Pulmonary artery endothelial cell (primary cell): ENCODE data around the gene ZDHHC24. TPM values are rescaled to one million over a fixed set of nuclear protein-coding genes. Genes with fewer than 3 reads are reported as not detected.

Source experiments
- DNase-seq: peaks from one replicate; pipeline ENCODE4 v3.0.0-alpha.2; 2011; ENCODE audit warnings: low read depth, low spot score
- total RNA-seq: library from RNA; depleted of rRNA; stranded (reverse); fragments of >200 nt; gene quantifications from 2 replicates; pipeline ENCODE4 v1.2.3, GENCODE V29; 2014

The ZDHHC24 gene
- total RNA-seq, 1 donor from 2014 or later = 20.2 TPM

DNA sequence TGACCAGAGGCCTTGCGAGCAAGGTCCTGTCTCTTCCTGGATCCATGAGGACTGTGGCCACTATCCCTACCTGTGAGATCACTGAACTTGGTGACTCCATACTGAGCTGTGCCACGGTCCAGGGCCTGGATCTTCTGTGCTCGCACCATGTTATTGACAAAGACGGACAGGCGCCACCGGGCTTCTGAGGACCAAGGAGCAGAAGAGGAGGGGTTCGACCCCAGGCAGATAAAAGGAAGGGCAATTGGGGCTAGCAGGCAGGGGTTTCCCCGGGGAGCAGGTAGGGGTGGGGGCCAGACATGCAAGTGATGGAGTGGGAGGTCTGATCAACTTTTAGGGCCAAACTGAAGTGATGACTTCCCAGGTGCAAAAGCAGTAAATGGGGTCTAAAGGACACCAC, 20.4 kb upstream of the ZDHHC24 start:
- no peak for DNase-seq

DNA sequence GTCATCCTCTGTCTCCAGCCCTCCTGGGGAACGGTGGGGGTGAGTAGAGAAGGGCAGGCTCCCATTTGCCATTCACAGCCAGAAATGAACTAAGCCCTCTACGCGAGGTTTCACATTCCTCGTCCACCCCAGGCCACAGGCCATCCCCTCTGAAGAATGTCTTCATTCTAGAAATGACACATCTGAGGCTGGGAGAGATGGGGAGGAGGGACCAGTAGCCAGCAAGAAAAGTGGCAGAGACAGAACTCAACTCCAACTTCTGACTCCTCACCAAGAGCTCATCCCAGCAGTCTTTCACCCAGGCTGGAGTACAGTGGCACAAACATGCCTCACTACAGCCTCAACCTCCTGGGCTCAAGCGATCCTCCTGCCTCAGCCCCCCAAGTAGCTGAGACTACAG, 19.1 kb upstream of the ZDHHC24 start:
- DNase-seq = no peak

DNA sequence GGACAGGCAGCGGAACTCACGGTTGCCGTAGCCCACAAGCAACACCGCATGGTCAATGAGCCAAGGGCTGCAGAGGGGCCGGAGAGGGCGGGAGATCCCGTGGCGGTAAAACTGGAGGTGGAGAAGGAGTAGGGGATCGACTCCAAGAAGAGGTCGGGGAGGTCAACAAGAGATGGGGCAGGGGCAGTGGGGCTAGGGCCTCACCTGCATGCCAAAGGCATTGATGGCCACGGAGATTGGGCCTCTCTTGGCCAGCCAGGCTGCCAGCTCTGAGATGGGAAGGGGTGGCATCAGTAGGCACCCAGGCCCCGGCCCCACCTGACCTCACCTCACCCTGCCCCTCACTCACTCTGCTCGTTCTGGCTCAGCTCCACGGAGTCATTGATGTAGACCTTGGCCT, 18.7 kb upstream of the ZDHHC24 start:
- no peak for DNase-seq

DNA sequence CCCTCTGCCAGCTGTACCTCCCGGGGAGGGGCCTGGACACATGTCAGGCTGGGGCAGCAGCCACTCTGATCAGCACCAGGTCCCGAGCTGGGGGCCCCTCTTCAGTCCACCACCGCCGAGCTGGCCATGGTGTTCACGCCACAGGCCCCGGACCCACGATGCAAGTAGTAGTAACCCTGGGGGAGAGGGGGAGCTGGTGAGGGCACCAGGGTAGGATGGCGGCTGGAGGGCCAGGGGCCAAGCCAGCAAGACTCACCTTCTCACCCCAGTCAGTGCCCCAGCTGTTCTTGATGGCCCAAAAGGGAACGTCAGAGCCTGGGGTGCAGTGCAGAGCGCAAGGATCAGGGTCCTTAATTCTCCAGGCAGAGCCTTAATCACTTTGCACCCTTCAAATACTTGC, 18.0 kb upstream of the ZDHHC24 start:
- no peak for DNase-seq

DNA sequence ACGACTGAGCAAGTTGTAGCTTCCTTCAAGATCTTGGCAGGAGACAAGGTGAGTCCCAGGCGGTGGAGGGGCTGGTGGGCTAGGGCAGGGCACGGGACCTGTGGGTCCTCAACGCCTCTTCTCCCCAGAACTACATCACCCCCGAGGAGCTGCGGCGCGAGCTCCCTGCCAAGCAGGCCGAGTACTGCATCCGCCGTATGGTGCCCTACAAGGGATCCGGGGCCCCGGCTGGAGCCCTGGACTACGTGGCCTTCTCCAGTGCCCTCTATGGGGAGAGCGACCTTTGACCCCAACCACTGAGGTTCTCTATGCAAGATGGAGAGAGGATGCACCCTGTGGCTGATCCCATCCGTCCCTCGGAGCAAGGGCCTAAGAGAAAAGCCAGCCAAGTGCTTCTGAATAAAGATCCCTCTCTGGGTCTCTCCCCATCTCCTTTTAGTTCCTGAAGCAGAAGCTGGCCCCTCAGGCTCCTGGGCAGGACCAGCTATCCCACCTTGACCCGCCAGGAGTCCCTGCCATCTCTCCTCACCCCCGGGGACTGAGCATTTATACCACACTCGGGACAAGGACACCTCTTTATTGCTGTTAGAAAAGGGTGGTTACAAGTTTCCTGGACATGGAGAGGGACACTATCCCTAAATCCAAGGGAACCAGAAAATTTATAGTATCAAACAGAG, 17.2 kb upstream of the ZDHHC24 start:
- DNase-seq = no peak

DNA sequence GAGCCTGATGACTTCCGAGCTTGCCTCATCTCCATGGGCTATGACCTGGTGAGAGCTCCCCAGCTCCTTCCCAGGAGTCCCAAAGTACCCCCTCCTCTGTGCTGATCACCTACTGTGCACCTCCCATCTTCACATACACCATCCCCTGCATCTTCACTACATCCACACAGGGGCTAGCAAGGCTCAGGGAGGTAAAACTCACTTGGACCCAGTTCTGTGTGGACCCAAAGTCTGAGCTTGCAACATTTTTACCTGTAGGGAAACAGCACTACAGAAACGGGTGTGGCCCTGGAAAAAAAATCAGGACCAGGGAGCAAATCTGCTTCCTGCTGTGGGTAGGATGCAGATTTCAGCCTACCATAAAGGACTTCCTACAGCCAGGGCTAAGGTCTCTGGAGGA, 16.4 kb upstream of the ZDHHC24 start:
- no peak for DNase-seq

DNA sequence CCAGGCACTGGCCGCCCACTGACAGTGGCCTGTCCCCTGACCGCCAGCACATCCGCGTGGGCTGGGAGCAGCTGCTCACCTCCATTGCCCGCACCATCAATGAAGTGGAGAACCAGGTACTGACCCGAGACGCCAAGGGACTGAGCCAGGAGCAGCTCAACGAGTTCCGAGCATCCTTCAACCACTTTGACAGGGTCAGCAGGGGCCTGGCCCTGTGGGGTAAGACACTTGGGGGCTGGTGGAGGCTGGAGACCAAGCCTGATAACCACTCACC, 16.1 kb upstream of the ZDHHC24 start:
- DNase-seq = no peak

DNA sequence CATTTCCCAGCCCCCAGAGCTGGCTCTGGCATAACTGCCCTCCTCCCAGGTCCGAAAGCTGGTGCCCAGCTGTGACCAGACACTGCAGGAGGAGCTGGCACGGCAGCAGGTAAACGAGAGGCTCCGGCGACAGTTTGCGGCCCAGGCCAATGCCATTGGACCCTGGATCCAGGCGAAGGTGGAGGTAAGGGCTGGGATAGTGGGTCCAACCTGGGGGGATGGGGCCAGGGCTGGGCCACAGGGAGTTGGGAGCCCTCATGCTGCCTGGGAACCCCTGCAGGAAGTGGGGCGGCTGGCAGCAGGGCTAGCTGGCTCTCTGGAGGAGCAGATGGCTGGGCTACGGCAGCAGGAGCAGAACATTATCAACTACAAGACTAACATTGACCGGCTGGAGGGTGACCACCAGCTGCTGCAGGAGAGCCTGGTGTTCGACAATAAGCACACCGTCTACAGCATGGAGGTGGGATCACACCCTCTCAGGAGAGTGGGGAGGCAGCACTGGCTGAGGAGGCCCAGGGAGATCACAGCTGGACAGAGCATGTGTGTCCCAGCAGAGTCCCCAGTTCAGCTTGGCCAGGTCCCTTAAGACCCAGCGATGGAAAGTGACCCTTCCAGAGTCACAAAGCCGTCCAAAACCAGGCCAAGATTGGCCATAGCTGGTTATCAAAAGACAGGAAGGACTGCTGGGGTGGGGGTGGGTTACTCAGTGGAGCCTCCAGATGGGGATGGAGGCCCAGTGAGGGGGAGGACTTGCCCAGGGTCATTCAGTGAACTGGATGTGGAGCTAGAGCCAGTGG, 15.5 kb upstream of the ZDHHC24 start:
- no peak for DNase-seq

DNA sequence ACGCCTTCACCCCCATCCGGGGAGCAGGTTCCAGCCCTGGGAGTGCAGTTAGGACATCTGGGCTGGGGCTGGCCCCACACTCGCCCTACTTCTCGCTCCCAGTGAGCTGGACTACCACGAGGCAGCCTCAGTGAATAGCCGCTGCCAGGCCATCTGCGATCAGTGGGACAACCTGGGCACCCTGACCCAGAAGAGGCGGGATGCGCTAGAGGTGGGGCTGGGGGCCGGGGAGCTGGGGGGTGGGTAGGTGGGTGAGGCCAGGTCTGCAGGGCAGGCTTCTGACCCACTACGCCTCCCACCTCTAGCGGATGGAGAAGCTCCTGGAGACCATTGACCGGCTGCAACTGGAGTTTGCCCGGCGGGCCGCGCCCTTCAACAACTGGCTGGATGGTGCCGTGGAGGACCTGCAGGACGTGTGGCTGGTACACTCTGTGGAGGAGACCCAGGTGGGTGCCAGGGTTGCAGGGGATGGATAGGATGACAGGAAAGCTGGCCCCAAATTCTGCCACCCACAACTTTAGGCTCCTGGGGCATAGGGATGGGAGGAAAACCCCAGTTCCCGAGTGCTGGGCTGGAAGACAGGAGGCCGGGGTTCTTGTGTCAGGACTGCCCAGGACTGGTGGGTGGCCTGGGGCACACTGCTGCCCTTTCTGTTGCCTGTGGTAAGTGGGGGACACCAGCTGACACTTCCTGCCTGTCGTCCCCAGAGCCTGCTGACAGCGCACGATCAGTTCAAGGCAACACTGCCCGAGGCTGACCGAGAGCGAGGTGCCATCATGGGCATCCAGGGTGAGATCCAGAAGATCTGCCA, 14.2 kb upstream of the ZDHHC24 start:
- no peak for DNase-seq

DNA sequence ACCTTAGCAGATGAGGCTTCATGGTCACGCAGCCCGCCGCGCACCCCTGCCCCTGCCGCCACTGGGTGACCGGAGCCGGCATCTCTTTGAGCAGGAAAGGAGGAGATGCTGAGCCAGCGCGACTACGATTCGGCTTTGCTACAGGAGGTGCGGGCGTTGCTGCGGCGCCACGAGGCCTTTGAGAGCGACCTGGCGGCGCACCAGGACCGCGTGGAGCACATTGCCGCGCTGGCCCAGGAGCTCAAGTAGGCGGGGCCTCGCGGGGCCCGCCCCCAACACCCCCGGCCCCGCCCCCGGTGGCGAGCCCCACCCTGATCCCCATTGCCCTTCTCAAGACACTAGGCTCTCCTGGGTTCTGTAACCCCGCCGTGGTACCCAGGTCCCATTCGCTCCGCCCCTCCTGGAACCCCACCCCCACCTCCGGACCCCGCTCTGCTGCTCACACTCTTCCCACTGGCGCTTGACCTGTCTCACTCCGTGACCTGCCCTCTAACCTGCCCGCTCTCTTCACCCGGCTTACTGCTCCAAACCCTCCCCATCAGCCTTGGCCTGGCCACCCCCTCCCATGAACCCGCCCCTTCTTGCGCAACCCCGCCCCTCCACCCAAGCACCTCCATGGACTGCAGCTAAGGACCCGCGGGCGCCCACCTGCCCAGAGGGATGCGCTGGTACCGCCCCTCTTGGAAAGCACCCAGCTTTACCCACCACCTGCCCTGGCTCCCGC, 13.5 kb upstream of the ZDHHC24 start:
- no peak for DNase-seq

DNA sequence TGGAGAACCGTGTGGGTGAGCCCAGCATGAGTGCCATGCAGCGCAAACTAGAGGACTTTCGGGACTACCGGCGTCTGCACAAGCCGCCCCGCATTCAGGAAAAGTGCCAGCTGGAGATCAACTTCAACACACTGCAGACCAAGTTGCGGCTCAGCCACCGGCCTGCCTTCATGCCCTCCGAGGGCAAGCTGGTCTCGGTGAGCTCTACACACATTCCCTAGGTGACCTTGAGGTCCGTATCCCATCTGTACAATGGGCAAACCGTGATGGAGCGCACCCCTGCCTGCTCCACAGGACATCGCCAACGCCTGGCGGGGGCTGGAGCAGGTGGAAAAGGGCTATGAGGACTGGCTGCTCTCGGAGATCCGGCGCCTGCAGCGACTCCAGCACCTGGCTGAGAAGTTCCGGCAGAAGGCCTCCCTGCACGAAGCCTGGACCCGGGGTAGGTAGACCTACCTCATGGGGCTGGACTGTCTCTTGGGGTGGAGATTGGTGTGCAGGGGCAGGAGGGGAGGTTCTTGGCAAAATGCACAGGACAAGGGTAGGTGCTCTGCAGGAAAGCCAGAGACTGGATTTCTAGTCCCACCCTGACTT, 12.0 kb upstream of the ZDHHC24 start:
- no peak for DNase-seq

DNA sequence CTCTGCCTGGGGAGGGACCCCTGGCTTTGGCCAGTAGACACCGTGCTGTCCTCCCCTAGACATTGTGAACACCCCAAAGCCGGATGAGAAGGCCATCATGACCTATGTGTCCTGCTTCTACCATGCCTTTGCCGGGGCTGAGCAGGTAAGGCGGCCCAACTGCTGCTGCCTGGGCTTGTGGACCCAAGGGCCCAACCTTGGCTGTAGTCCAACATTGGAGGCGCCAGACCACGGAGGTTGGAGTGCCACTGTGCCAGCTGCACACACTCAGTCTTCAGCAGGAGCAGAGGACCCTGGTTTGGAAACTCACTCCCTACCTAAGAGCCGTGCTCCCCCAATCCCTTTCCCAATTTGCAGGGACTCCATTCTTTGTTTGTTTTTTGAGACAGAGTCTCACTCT, 10.2 kb upstream of the ZDHHC24 start:
- no peak for DNase-seq

DNA sequence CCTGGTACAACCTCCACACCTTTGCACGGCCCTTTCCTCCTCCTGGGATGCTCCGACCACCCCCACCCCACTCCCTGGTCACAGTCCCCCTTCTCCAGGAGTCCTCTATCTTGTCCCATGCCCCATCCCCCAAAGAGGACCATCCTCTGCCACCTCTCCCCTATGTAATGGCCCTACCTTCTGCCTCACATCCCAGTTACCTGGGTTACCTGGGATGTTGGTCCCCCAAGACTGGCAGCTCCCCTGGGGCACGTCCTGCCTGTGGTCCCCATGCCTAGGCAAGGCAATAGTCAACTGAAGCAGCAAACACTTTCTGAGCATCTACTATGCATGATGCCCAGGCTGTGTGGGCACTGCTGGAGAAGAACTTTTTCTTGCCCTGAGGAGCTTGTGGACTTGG, 9.6 kb upstream of the ZDHHC24 start:
- DNase-seq = no peak

DNA sequence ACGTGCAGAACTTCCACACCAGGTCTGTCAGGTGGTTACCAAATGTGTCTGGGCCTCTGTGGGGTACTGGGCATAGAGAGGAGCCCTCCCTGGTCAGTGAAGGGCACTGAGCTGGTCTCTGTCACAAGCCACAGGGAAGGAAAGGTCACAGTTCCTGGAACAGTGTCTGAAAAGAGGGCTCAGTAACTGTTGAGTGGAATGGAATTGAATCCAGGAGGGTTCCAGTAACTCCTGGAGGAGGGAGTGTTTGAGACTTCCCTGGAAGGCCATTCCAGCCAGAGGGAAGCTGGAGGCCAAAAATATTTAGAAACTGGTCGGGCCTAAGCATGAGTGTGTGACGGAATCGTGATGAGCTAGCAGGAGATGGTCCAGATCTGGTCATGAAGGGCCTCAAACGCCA, 8.8 kb upstream of the ZDHHC24 start:
- DNase-seq = no peak

DNA sequence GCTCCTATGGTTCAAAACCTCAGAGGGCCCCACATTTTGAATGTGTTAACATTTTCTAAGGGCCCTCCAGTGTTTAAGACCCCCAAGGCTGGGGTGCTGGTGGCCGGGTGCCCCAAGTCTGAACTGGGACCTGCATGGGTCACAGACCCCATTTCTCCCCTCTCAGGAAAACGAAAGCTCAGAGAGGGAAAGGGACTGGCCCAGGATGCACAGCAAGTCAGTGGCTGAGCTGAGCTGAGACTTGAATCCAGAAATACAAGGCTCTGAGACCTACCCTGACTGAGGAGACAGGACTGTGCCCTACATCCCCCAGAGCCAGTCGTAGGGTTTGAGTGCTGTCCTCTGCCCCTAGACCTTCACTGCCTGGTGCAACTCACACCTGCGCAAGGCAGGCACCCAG, 5.0 kb upstream of the ZDHHC24 start:
- no peak for DNase-seq

DNA sequence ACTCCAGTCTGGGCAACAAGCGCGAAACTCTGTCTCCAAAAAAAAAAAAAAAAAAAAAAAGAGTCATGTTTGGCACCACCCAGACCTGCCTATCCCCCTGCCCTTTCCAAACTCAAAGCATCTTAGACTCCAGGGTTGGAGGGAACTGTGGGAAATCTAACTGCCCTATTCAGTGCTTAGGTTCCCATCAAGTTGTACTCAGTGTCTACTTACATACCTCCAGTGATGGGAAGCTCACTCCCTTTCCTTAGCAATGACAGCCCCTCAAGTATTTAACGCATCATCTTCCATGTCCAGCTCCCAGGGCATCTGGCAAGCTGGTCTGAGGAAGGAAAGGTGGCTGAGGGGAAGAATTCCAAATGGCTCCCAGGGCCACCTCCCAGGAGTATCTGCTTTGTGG, 3.8 kb upstream of the ZDHHC24 start:
- no peak for DNase-seq

DNA sequence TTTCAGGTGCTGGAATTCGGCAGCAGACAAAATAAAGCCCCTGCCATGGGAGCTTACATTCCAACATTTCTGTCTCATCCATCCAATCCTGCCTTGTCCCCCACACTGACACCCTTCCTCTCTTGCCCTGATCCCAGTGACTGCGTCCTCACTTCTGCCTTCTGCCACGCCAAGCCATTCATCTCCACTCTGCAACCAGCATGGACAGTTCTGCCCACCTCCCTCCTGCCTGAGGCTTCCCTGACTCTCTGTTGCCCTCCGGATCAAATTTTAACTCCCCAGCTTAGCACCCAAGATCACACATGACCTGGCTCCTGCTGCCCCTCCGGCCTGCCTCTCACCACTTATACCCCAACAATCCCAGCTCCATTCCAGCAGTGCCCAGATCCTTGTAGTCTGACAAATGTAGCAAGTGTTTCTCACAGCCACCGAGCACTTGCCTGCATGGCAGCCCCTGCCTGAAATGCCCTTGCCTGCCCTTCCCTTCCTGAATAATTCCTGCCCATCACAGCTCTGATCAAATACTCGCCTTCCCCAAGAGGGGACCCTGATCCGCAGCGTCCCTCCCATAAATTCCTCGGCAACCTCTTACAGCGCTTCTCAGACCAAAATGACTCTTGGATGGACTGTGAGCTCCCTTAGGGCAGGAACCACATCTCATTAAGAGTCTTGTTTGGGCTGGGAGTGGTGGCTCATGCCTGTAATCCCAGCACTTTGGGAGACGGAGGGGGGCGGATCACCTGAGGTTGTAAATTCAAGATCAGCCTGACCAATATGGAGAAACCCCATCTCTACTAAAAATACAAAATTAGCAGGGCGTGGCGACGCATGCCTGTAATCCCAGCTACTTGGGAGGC, 3.2 kb upstream of the ZDHHC24 start:
- no peak for DNase-seq

DNA sequence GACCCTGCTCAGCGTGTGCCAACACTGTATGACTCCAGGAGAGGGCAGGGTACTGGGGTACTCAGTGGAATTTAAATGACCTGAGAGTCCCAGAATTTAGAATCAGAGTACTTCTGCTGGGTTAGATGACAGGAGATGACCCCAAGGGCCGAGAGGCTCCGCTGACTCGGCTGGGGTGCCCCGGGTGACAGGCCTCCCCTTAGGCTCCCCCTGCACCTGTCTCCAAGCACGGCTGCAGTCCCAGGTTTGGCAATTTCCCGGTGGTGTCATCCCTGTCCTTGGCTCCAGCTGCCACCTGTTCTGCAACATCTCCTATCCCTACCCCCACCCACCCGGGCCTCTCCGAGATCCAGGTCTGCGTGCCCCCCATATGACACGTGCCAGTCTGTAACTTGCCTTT, 2.2 kb upstream of the ZDHHC24 start:
- no peak for DNase-seq

DNA sequence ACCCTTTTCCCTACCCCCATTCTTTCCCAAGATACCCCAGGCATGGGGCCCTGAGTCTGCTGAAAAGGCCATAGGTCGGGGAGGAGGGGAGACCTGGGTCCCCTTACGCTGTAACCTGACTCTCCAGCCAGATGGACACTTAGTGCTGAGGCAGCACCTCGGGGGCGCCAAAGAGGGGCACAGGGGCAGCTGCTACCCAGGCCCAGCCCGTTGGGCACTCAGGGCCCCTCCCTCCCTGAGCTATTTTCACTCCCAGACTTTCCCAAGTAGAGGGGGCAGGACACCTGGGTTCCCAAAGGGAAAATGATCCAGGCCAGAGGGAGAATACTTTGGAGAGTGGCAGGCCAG, 1.8 kb upstream of the ZDHHC24 start:
- DNase-seq = no peak

DNA sequence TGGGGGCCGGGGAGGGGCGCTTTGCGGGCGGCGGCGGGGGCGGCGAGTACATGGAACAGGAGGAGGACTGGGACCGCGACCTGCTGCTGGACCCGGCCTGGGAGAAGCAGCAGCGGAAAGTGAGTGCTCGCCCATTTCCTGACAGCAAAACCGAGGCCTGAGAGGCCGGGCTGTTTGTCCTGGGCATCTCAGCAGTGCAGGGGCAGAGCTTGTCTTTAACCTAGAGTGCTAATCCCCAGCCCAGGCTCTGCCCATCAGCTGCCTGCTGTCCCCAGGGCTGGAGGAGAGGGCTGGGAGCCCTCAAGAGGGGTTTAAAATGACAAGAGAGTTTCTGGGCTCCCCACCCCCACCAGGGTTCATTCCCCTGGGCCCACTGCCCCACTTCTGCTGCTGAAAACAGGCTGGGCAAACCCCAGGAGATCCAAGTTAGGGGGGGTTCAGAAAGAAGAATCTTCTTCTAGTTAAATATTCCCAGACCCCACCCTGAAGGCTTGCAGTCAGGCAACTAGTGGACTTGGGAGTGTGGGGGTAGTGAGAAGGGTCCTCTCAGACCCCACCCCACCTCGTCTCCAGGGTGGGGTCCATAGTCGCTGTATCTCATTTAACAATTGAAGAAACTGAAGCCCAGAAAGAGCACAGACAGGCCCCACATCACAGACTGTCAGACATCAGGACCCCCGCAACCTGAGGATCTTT, 1.3 kb upstream of the ZDHHC24 start:
- DNase-seq = no peak
